H1 (cell line): ENCODE measurements around the gene NELFE. TPM values are rescaled to one million over a fixed set of nuclear protein-coding genes. Genes with fewer than 3 reads are reported as not detected.

Experiments
- CTCF ChIA-PET: fragments of 300-600 bp; sonication (Branson Sonifier 250); formaldehyde crosslinking; loops from one replicate; lab custom pipeline; 2021; ENCODE audit not compliant: partially characterized antibody; lab: Charles Lee
- POLR2A ChIA-PET: fragments of 300-600 bp; sonication (Branson Sonifier 250); formaldehyde crosslinking; loops from one replicate; lab custom pipeline; 2021; ENCODE audit warnings: inconsistent platforms; ENCODE audit not compliant: partially characterized antibody; lab: Charles Lee
- DNase-seq, 2 experiments: peaks; one replicate each; pipeline versions ENCODE4 v3.0.0 to v3.0.0-alpha.2; 2010 to 2022; ENCODE audit warnings: low spot score in 2 of 2, low read depth in 1 of 2, mixed read lengths in 1 of 2
- FAIRE-seq: peaks from 2 replicates; lab custom pipeline; 2011; peaks lifted over from hg19 to GRCh38; lab: Jason Lieb, UNC
- H2AFZ ChIP-seq: 2 replicates; pipeline ENCODE4 v1.8.1; 2012; ENCODE audit warnings: low read length, inconsistent platforms
- H2AK5ac ChIP-seq: 2 replicates; pipeline ENCODE4 v1.6.1; 2013; ENCODE audit warnings: low read depth, low read length
- H2BK120ac ChIP-seq: replicated peaks from 2 replicates; pipeline ENCODE3; 2013; ENCODE audit warnings: low read depth, low read length, inconsistent platforms
- H2BK12ac ChIP-seq: 2 replicates; pipeline ENCODE4 v1.6.1; 2013; ENCODE audit warnings: low read depth, low read length
- H2BK15ac ChIP-seq: 2 replicates; pipeline ENCODE4 v1.6.1; 2013; ENCODE audit warnings: low read length
- H2BK20ac ChIP-seq: 2 replicates; pipeline ENCODE4 v1.6.1; 2013; ENCODE audit warnings: low read length
- H2BK5ac ChIP-seq: 2 replicates; pipeline ENCODE4 v1.6.1; 2013; ENCODE audit warnings: low read depth, low read length
- H3K14ac ChIP-seq: 2 replicates; pipeline ENCODE4 v1.6.1; 2013; ENCODE audit warnings: inconsistent platforms; ENCODE audit not compliant: insufficient read length
- H3K18ac ChIP-seq: 2 replicates; pipeline ENCODE4 v1.6.1; 2013; ENCODE audit warnings: low read length; ENCODE audit errors: extremely low read depth
- H3K23ac ChIP-seq: 2 replicates; pipeline ENCODE4 v1.6.1; 2013; ENCODE audit warnings: inconsistent platforms; ENCODE audit not compliant: insufficient read length
- H3K23me2 ChIP-seq: 2 replicates; pipeline ENCODE4 v1.6.1; 2013; ENCODE audit warnings: low read depth, low read length
- H3K27ac ChIP-seq: 2 replicates; pipeline ENCODE4 v1.6.1; 2011; ENCODE audit warnings: low read depth, low read length, inconsistent platforms
- H3K27me3 ChIP-seq, 4 experiments: replicated peaks in 1 of 4; 1 replicate in 1 of 4; 2 replicates in 3 of 4; pipeline versions ENCODE4 v1.6.1 to v1.8.1; 2011 to 2013; ENCODE audit warnings: low read length in 3 of 4, mild to moderate bottlenecking in 3 of 4, inconsistent platforms in 2 of 4, mixed read lengths in 2 of 4, moderate library complexity in 1 of 4; ENCODE audit not compliant: control insufficient read depth in 3 of 4, insufficient read depth in 3 of 4; ENCODE audit errors: extremely low read depth in 1 of 4
- H3K36me3 ChIP-seq, 4 experiments: 2 replicates each; pipeline versions ENCODE4 v1.6.1 to v1.8.1; 2011 to 2013; ENCODE audit warnings: mild to moderate bottlenecking in 4 of 4, low read length in 3 of 4, moderate library complexity in 2 of 4, control low read depth in 1 of 4, inconsistent platforms in 1 of 4; ENCODE audit not compliant: insufficient read depth in 4 of 4, control insufficient read depth in 2 of 4
- H3K4ac ChIP-seq: replicated peaks from 2 replicates; pipeline ENCODE3; 2013; ENCODE audit warnings: low read length, low read depth, mixed read lengths, inconsistent platforms; ENCODE audit not compliant: insufficient read length
- H3K4me1 ChIP-seq, 4 experiments: replicated peaks in 1 of 4; 1 replicate in 1 of 4; 2 replicates in 3 of 4; pipeline versions ENCODE4 v1.6.1 to v1.8.1; 2011 to 2013; ENCODE audit warnings: low read length in 3 of 4, inconsistent platforms in 2 of 4, mixed read lengths in 1 of 4; ENCODE audit not compliant: insufficient read depth in 4 of 4, control insufficient read depth in 3 of 4
- H3K4me2 ChIP-seq, 2 experiments: 2 replicates each; pipeline versions ENCODE4 v1.6.1 to v1.8.1; 2011 to 2013; ENCODE audit warnings: low read depth in 2 of 2, low read length in 2 of 2, control low read depth in 1 of 2, inconsistent platforms in 1 of 2, mild to moderate bottlenecking in 1 of 2; ENCODE audit not compliant: insufficient read depth in 1 of 2
- H3K4me3 ChIP-seq, 4 experiments: fragments of 200-600, 300-600 bp in 1 of 4; sonication (generic), shearing (Covaris generic), sonication (Bioruptor Twin) in 1 of 4; 2 replicates each; pipeline versions ENCODE4 v1.5.1 to v1.8.1; 2011 to 2016; ENCODE audit warnings: low read length in 4 of 4, low read depth in 3 of 4, control low read depth in 2 of 4, inconsistent platforms in 2 of 4, mild to moderate bottlenecking in 2 of 4, mixed read lengths in 1 of 4, moderate library complexity in 1 of 4; ENCODE audit not compliant: insufficient read depth in 2 of 4; ENCODE audit errors: extremely low read depth in 1 of 4
- H3K56ac ChIP-seq: replicated peaks from 2 replicates; pipeline ENCODE3; 2013; ENCODE audit warnings: low read depth, mild to moderate bottlenecking, mixed read lengths, low read length, inconsistent platforms; ENCODE audit not compliant: insufficient read length
- H3K79me1 ChIP-seq: 2 replicates; pipeline ENCODE4 v1.6.1; 2013; ENCODE audit warnings: low read depth, low read length, control low read depth
- H3K79me2 ChIP-seq, 2 experiments: 2 replicates each; pipeline versions ENCODE4 v1.6.1 to v1.8.1; 2012 to 2013; ENCODE audit warnings: low read length in 2 of 2, mild to moderate bottlenecking in 2 of 2, inconsistent platforms in 1 of 2; ENCODE audit not compliant: insufficient read depth in 2 of 2, control insufficient read depth in 1 of 2
- H3K9ac ChIP-seq, 4 experiments: replicated peaks in 1 of 4; 1 replicate in 1 of 4; 2 replicates in 3 of 4; pipeline versions ENCODE4 v1.6.1 to v1.8.1; 2011 to 2013; ENCODE audit warnings: low read depth in 3 of 4, low read length in 3 of 4, control low read depth in 2 of 4, mild to moderate bottlenecking in 2 of 4, moderate library complexity in 2 of 4, inconsistent platforms in 1 of 4; ENCODE audit errors: extremely low read depth in 1 of 4
- H3K9me3 ChIP-seq, 2 experiments: 2 replicates each; pipeline versions ENCODE4 v1.6.1 to v1.8.1; 2012 to 2013; ENCODE audit warnings: mild to moderate bottlenecking in 2 of 2, moderate library complexity in 2 of 2, control low read depth in 1 of 2, inconsistent platforms in 1 of 2, low read depth in 1 of 2, low read length in 1 of 2, mixed read lengths in 1 of 2; ENCODE audit not compliant: insufficient read depth in 2 of 2
- H4K20me1 ChIP-seq, 2 experiments: replicated peaks in 1 of 2; 2 replicates each; pipeline versions ENCODE3 to v1.8.1; 2011 to 2013; ENCODE audit warnings: inconsistent platforms in 2 of 2, low read length in 2 of 2, mild to moderate bottlenecking in 1 of 2; ENCODE audit not compliant: insufficient read depth in 2 of 2, control insufficient read depth in 1 of 2
- H4K5ac ChIP-seq: 2 replicates; pipeline ENCODE4 v1.6.1; 2013; ENCODE audit warnings: low read length, low read depth, mixed read lengths, inconsistent platforms; ENCODE audit not compliant: insufficient read length
- H4K8ac ChIP-seq: 2 replicates; pipeline ENCODE4 v1.8.0; 2013; ENCODE audit warnings: mild to moderate bottlenecking, moderate library complexity, low read length, inconsistent platforms; ENCODE audit not compliant: insufficient read depth; ENCODE audit errors: extremely low read depth
- H4K91ac ChIP-seq: replicated peaks from 2 replicates; pipeline ENCODE3; 2013; ENCODE audit warnings: low read length, mixed read lengths, inconsistent platforms; ENCODE audit not compliant: insufficient read length
- JUN ChIP-seq: IDR thresholded peaks from 2 replicates; pipeline ENCODE4 v1.6.1; 2011; ENCODE audit warnings: low read depth, mild to moderate bottlenecking, improper control_type of control experiment, low read length
- KDM1A ChIP-seq: fragments of 200-600, 300-600 bp; sonication (generic); IDR thresholded peaks from 2 replicates; pipeline ENCODE4 v1.7.1; 2016; ENCODE audit warnings: mild to moderate bottlenecking, low read length, borderline replicate concordance
- NANOG ChIP-seq: IDR thresholded peaks from 2 replicates; pipeline ENCODE4 v1.6.1; 2011; ENCODE audit warnings: low read length, low read depth, mild to moderate bottlenecking, inconsistent platforms; ENCODE audit not compliant: insufficient read depth, poor library complexity, severe bottlenecking
- WGBS, 2 experiments: shearing (Covaris generic) in 1 of 2; methylation state at CpG; one replicate each; pipeline versions ENCODE4 v1.1.6 to v1.1.7; 2013 to 2015; ENCODE audit warnings: low lambda C conversion rate in 2 of 2, mixed read lengths in 2 of 2, inconsistent platforms in 1 of 2, low coverage in 1 of 2, missing lambda C conversion rate in 1 of 2; ENCODE audit not compliant: insufficient replicate concordance in 2 of 2, insufficient coverage in 1 of 2, insufficient read length in 1 of 2; ENCODE audit errors: extremely low coverage in 1 of 2, missing lambda C conversion rate in 1 of 2; 5-methylcytosine and 5-hydroxymethylcytosine counted together
- polyA plus RNA-seq, 7 experiments: library from polyadenylated mRNA; depleted of rRNA in 3 of 7; stranded (reverse) in 5 of 7; unstranded in 2 of 7; fragments of >200 nt in 5 of 7; fragments of 200-250 nt in 2 of 7; gene quantifications; 1 replicate in 5 of 7; 2 replicates in 1 of 7; 4 replicates in 1 of 7; pipeline versions ENCODE4 v1.2.1 to v1.2.3, GENCODE V29; 2011 to 2013; ENCODE audit warnings: missing spikeins in 2 of 7, mixed read lengths in 2 of 7
- total RNA-seq: library from RNA; stranded (reverse); fragmentation: NEBNext Ultra II Directional; extraction: Animal tissue kit (Norgen Biotek cat#: 25700); gene quantifications from 2 replicates; pipeline ENCODE4 v1.2.1, GENCODE V29; 2021

Gene NELFE
- total and polyA plus RNA-seq, 2 of the 8 experiments (the other 6 are each of a cell fraction or from before 2014, with no cell fraction given), result 49.2 to 71.5 TPM

DNA sequence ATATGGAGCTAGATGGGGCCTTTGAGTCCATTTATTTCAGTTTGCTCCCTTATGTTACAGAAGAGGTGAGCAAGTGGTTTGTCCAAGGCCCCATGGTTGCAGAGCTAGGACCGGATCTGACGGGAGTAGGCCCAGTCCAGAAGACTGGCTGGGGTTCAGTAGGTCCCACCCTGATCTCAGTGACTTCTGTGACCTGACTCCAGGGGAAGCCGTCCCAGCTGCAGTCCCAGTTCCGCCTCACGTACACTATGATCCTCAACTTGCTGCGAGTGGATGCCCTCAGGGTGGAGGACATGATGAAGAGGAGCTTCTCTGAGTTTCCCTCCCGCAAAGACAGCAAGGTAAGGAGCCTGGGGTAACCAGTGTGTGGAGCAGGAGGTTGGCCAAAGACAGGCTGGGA, 7.7 kb upstream of the NELFE start:
- H3K36me3 ChIP-seq, result peaks cover 14 to 62% (median 49%) of the 10 kb centered on the region in 4 experiments
- CTCF ChIA-PET, result interaction anchor here (1.2 to 10.2 kb wide), 4 partner anchors 14 to 82 kb away, joined by 3 to 84 read pairs (median 4); no protein-coding TSS in a partner anchor

More for the DNA sequence above, 7.7 kb upstream of the NELFE start:
- Histone ChIP-seq H3K23ac (no peak overlapping the region), H3K27me3 (no peaks in the 10 kb centered on the region), H3K9me3 (no peaks in the 10 kb centered on the region), H3K27ac (no peak overlapping the region), H4K8ac (no peak overlapping the region), H2BK15ac (no peak overlapping the region), H3K4me2 (no peak overlapping the region), H2BK120ac (no peak overlapping the region), H2AFZ (no peak overlapping the region), H3K4me3 (no peak overlapping the region), H4K20me1 (peaks cover 0 to 3% of the 10 kb centered on the region in 2 experiments), H2BK5ac (no peak overlapping the region), H3K4ac (no peak overlapping the region), H2BK12ac (no peak overlapping the region), H3K23me2 (peaks cover 4% of the 10 kb centered on the region; the same call in 1 of the 2 replicates), H2BK20ac (no peak overlapping the region), H3K79me1 (peaks cover 4% of the 10 kb centered on the region; the same call in 1 of the 2 replicates), H4K91ac (no peak overlapping the region), H2AK5ac (no peak overlapping the region), H3K9ac (no peak overlapping the region), H3K56ac (no peak overlapping the region), H4K5ac (no peak overlapping the region), H3K18ac (no peak overlapping the region), H3K79me2 (no peaks in the 10 kb centered on the region; a peak in 1 of 4 replicates), H3K14ac (no peak overlapping the region), H3K4me1 (peaks cover 0 to 4% (median 3%) of the 10 kb centered on the region in 4 experiments; a peak in 2 of 7 replicates)
- TF ChIP-seq JUN (no peak), KDM1A (no peak), NANOG (no peak)
- POLR2A ChIA-PET, result interaction anchor here (0.6 to 15.3 kb wide), 2 partner anchors 11 to 80 kb away, joined by 3 to 279 read pairs; partner anchors contain the start of genes NELFE and SKIC2
- no peak for DNase-seq
- FAIRE-seq, result no peak
- 89% methylated on average over 7 of the region's 7 CpGs; no CpG with 5 or more reads in 1 of the 2 experiments for WGBS, 2 experiments
